ENCODE measurements around the gene ZNF474. TPM values are rescaled to one million over a fixed set of nuclear protein-coding genes. Genes with fewer than 3 reads are reported as not detected.
A peak's percentile ranks its signal among the peaks of the same experiment; 100 is the strongest.

Gene ZNF474
- total and polyA plus RNA-seq, 2 of the 4 experiments (the other 2 are of a cell fraction), result 0.24 to 0.54 TPM

DNA sequence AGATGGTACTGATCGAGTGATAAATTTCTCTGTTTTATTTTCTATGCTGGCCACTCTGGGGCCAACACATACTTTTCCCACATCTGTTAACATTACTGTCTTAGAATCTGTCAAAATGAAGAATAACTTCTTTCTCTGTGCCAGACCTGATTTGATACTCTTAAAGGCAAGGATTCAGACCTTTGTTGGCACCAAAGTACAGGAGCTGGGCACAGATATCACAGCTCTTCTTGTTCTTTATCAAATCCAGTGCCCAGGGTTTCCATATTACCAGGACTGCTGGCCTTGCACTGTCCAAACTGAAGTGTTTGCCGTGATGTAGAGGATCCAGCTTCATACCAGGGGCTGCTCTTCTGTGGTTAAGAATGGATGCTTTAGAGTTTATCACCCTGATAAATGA lies 20.9 kb downstream of the ZNF474 start:
- Histone ChIP-seq H3K56ac (ENCODE audit: extremely low read depth, insufficient read depth, low read length) (no peak overlapping the region), H3K27me3 (ENCODE audit: control insufficient read depth, insufficient read depth, low read length) (no peaks in the 10 kb centered on the region), H3K9me3 (ENCODE audit: control insufficient read depth, insufficient read depth, low read length) (no peaks in the 10 kb centered on the region), H4K91ac (ENCODE audit: insufficient read depth, low read depth, low read length) (peak overlapping the region; percentile 60), H2BK5ac (ENCODE audit: low read depth, low read length, poor library complexity, severe bottlenecking) (no peak overlapping the region), H3K36me3 (ENCODE audit: control insufficient read depth, insufficient read depth, low read length) (no peaks in the 10 kb centered on the region), H3K9me1 (ENCODE audit: insufficient read depth, low read length) (peaks cover 21% of the 10 kb centered on the region), H3K23ac (ENCODE audit: low read depth, low read length) (no peak overlapping the region; the same call in 1 of the 2 replicates), H4K5ac (ENCODE audit: low read depth, low read length) (0 out of 2 replicates have a peak overlapping the region, but pooled peaks have one; percentile 60), H3K14ac (replicated peaks; ENCODE audit: low read depth, low read length) (no peak overlapping the region), H2BK20ac (ENCODE audit: low read depth, low read length) (no peak overlapping the region), H2BK120ac (ENCODE audit: low read depth, low read length) (peak overlapping the region; percentile 75), H3K27ac (ENCODE audit: insufficient read depth, low read length) (no peak overlapping the region), H2BK15ac (ENCODE audit: low read depth, low read length) (peak overlapping the region; percentile 28; the same call in 1 of the 3 replicates), H3K4ac (ENCODE audit: low read depth, low read length) (peak overlapping the region; percentile 59; the same call in 1 of the 2 replicates), H4K20me1 (ENCODE audit: insufficient read depth, low read length) (no peaks in the 10 kb centered on the region), H2AK5ac (ENCODE audit: low read depth, low read length) (peak overlapping the region; percentile 25; the same call in 1 of the 2 replicates), H3K4me1 (ENCODE audit: control insufficient read depth, insufficient read depth, low read length) (peaks cover 30% of the 10 kb centered on the region), H2AK9ac (replicated peaks; ENCODE audit: low read depth, low read length, poor library complexity) (no peak overlapping the region), H2AFZ (replicated peaks; ENCODE audit: low read length, poor library complexity) (no peak overlapping the region), H3K4me3 (ENCODE audit: insufficient read depth, low read depth, low read length) (no peak overlapping the region), H3K18ac (ENCODE audit: low read depth, low read length) (peak overlapping the region; percentile 53; the same call in 1 of the 2 replicates), H3K4me2 (ENCODE audit: low read depth, low read length) (peak overlapping the region; percentile 18; the same call in 1 of the 2 replicates), H3K9ac (ENCODE audit: low read depth, low read length) (no peak overlapping the region), H4K8ac (ENCODE audit: low read depth in 2 of 2, low read length in 2 of 2) (no peak overlapping the region), H3K79me1 (ENCODE audit: low read depth in 1 of 2, low read length in 2 of 2) (peaks cover 10 to 21% of the 10 kb centered on the region in 2 experiments; a peak in 3 of 4 replicates)
- CTCF ChIA-PET, result interaction anchor here (0.7 kb wide), 1 partner anchor 14 kb away, joined by 4 read pairs; no protein-coding TSS in a partner anchor
- DNase-seq (peak; percentile 59), ATAC-seq (ENCODE audit: low read depth) (no peak)
- intact Hi-C loops (cut with micrococcal nuclease) (no loop called here), in situ Hi-C loops (cut with MboI; ENCODE audit: low sequenced_read_pairs) (loop anchor here (10.0 kb wide), 1 partner anchor 185 kb away; the partner anchor contains the start of gene SRFBP1), dilution Hi-C loops (cut with HindIII; ENCODE audit: low sequenced_read_pairs, unreplicated experiment) (no loop called here)
- POLR2A ChIA-PET (ENCODE audit: unreplicated experiment), result no interaction called here
- TF ChIP-seq, protein P1, sequence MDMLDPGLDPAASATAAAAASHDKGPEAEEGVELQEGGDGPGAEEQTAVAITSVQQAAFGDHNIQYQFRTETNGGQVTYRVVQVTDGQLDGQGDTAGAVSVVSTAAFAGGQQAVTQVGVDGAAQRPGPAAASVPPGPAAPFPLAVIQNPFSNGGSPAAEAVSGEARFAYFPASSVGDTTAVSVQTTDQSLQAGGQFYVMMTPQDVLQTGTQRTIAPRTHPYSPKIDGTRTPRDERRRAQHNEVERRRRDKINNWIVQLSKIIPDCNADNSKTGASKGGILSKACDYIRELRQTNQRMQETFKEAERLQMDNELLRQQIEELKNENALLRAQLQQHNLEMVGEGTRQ (IDR thresholded peaks at IDR 0.05; ENCODE audit: low read depth, low read length), result no peak
- TF ChIP-seq MAFK (IDR thresholded peaks at IDR 0.05; ENCODE audit: low read depth, low read length), result no peak; the same call in 1 of the 2 replicates
- WGBS, 2 experiments (ENCODE audit: extremely low coverage in 2 of 2, insufficient read length in 1 of 2), result no CpG with 5 or more reads among the region's 2 CpGs
- no TSS peak for BruUV-seq (replicated peaks)
